ENCODE data around the gene LHX5. TPM values are rescaled to one million over a fixed set of nuclear protein-coding genes. Genes with fewer than 3 reads are reported as not detected.

The LHX5 gene
- total RNA-seq, 4 donors from 2014 or later, result not detected

DNA sequence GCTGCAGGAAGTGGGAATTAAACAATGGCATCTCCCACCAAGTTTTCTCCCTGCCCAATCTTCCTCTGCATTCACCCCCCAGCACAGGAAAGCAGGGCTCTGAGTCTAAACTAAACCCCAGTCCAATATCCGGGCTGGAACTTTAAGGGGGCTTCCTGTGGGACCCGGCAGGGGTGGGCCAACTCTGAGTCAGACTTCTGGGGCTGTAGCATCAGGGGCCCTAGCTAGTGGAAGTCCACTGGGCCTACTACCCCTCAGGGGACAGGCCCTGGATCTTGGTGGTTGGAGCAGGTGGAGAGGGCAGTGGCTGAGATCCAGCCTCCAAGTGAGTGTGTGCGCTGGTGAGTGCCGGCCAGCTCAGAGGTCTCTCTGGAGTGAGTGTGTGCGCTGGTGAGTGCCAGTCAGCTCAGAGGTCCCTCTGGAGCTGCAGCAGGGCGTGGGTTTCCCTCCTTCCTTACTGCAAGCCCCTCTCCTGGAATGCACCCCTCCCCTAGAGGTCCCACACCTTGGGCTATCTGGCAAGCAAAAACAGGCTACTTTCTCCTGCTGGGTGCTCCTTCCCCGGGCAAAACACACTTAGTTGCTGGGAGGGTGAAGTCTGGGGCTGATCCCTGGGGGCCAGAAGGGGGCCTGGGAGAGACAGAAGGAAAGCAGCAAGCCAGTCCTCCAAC, 5.6 kb upstream of the LHX5 start:
- no peak overlapping the region for H3K4me3 ChIP-seq (ENCODE audit: low read depth, poor library complexity, severe bottlenecking)
- DNase-seq (ENCODE audit: low spot score in 2 of 2), result no peak
- intact Hi-C loops (cut with DNase I; ENCODE audit: low total_unique reads), result no loop called here
- 0 to 7% methylated on average over 4 to 7 of the region's 7 CpGs for WGBS, 2 donors
- TF ChIP-seq POLR2A (IDR thresholded peaks at IDR 0.05), result no peak
- TF ChIP-seq, protein P1, sequence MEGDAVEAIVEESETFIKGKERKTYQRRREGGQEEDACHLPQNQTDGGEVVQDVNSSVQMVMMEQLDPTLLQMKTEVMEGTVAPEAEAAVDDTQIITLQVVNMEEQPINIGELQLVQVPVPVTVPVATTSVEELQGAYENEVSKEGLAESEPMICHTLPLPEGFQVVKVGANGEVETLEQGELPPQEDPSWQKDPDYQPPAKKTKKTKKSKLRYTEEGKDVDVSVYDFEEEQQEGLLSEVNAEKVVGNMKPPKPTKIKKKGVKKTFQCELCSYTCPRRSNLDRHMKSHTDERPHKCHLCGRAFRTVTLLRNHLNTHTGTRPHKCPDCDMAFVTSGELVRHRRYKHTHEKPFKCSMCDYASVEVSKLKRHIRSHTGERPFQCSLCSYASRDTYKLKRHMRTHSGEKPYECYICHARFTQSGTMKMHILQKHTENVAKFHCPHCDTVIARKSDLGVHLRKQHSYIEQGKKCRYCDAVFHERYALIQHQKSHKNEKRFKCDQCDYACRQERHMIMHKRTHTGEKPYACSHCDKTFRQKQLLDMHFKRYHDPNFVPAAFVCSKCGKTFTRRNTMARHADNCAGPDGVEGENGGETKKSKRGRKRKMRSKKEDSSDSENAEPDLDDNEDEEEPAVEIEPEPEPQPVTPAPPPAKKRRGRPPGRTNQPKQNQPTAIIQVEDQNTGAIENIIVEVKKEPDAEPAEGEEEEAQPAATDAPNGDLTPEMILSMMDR (IDR thresholded peaks at IDR 0.05), result no peak

DNA sequence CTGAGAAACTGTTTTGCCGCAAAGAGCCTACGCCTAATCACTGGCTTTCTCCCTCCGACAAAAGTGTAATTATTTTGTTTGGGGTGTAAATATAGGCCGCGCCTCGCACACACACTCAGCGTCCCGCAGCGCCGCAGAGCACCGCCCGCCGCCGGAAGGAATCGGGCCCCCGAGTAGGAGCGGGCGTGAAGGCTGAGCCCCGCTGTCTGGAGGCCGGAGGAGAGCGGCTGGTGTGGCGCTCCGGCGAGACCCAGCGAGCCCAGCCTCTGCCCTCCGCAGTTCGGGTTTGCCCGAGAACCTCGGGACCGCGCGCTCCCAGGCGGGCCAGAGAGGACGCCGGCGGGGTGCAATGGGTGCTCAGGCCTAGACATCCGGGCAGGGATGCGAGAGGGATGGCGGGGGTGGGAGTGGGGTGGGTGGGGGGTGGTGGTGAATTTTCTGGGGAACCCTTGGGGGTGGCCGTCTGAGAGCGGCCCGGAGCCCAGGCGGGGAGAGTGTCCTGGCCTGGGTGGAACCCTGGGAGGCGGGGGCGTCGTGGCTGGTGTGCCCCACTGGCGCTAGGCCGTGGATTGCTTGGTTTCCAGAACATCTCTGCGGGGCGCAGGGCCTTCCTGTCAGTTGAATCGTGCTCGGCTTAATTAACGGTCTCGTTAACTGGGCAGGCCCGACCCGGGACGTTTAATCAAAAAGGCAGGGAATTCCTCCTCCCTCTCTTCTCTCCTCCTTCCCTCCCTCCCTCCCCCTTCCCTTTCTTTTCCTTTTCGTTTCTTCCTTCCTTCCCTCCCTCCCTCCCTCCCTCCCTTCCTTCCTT, 4.7 kb upstream of the LHX5 start:
- TF ChIP-seq, protein P1 (IDR thresholded peaks at IDR 0.05), result no peak
- no peak for TF ChIP-seq POLR2A (IDR thresholded peaks at IDR 0.05)
- intact Hi-C loops (cut with DNase I; ENCODE audit: low total_unique reads), result no loop called here
- DNase-seq (ENCODE audit: low spot score in 2 of 2), result no peak
- no peak overlapping the region for H3K4me3 ChIP-seq (ENCODE audit: low read depth, poor library complexity, severe bottlenecking)
- 2 to 3% methylated on average over 46 to 49 of the region's 58 CpGs for WGBS, 2 donors

DNA sequence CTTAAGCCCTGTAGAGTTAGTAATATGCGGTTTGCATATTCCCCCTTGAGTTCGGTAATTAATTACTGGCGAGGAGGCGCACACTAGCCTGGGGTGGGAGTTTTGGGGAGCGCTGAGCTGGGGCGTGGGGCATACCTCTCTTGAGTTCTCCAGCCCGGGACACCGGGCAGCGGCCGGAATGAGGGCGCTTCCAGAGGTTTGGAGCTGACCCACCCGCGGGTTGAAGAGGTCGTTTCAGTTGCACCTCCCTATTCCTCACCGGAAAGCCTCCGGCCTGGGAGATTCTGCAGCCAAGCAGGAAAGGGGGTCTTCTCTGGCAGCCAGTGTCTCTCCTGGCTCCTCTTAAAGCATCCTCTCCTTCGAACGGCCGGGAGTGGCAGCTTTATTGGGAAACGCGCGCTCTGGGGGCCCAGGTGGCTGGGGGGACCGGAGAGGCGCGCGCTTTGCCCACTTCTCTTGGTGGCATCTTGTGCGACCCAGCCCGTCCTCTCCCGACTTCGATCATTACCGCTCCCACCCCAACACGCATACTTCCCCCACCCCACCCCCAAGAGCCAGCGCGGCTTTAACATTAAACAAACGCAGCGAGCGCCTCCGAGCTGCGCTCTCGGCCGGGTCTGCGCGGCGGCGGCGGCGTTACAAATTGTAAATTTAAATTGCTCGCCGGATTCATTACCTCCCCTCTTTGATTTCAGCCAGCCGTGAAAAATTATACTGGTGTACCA, 3.9 kb upstream of the LHX5 start:
- TF ChIP-seq, protein P1 (IDR thresholded peaks at IDR 0.05), result no peak
- no peak for TF ChIP-seq POLR2A (IDR thresholded peaks at IDR 0.05)
- intact Hi-C loops (cut with DNase I; ENCODE audit: low total_unique reads), result no loop called here
- no peak overlapping the region for H3K4me3 ChIP-seq (ENCODE audit: low read depth, poor library complexity, severe bottlenecking)
- DNase-seq (ENCODE audit: low spot score in 2 of 2), result no peak
- 2 to 3% methylated on average over 43 to 50 of the region's 50 CpGs for WGBS, 2 donors

DNA sequence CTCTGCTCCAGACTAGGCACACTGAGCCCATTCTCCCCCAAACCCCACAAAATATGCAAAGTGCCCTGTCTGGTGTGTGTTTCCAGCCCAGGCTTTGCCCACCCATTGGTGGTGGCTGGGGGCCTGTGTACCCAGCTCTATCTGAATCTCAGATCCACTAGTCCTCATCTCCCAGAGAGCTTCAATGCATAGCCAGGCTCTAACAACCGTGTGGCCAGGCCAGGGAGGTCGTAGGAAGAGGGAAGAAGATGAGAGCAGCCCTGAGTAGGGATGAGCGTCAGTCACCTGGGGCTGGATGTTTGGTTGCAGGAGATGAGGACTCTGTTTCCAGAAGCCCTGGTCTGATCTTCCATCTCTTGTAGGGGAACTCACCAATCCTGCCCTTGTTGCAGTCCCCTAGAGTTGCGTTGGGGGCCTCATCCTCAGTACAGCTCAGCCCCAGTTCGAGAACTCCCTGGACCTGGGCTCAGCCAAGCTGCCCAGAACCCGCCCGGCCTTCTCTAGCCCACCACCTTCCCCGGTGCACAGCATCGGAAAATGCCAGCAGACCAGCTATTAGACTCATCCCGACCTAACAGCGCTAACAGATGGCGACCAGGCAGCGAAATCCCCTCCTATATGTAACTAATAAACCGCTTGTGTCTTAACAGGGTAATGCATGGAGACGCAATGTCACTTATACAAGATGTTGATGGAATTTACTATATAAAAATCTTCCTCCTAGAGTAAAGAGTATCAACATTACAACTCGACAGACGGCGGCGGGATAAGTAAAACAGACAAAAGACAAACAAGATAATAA, 3.2 kb upstream of the LHX5 start:
- H3K4me3 ChIP-seq (ENCODE audit: low read depth, poor library complexity, severe bottlenecking), result no peak overlapping the region
- no peak for TF ChIP-seq POLR2A (IDR thresholded peaks at IDR 0.05)
- TF ChIP-seq, protein P1 (IDR thresholded peaks at IDR 0.05), result no peak
- no peak for DNase-seq (ENCODE audit: low spot score in 2 of 2)
- intact Hi-C loops (cut with DNase I; ENCODE audit: low total_unique reads), result no loop called here
- WGBS, 2 donors, result 4 to 5% methylated on average over 18 to 19 of the region's 19 CpGs

DNA sequence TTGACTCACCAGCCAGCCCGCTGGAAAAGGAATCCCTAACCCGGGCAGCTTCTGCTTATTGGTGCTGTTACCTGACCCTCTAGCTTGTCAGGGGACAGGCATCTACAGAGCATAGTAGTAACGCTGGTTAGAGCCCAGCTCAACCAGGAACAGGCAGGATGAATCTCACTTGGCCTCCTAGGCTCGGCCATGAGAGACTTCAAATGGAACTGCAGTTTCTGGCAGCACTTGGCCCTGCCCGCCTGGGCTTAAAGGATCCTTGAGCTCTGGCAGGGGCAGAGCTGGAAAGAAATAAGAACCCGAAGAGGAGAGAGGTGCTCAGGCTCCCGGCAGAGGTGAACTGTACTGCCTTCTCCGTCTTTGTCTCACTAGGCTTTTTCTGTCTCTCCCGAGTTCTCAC, 2.3 kb upstream of the LHX5 start:
- H3K4me3 ChIP-seq (ENCODE audit: low read depth, poor library complexity, severe bottlenecking), result no peak overlapping the region
- 3% methylated on average over 9 of the region's 9 CpGs for WGBS, 2 donors
- no peak for TF ChIP-seq POLR2A (IDR thresholded peaks at IDR 0.05)
- TF ChIP-seq, protein P1 (IDR thresholded peaks at IDR 0.05), result no peak
- intact Hi-C loops (cut with DNase I; ENCODE audit: low total_unique reads), result no loop called here
- no peak for DNase-seq (ENCODE audit: low spot score in 2 of 2)
